HepG2 (cell line): Measurements from ENCODE around the gene POU2F1. TPM values are rescaled to one million over a fixed set of nuclear protein-coding genes. Genes with fewer than 3 reads are reported as not detected.

Experiments
- ATAC-seq: fragments of 200-7000 bp; cut with Tn5 transposase; 3 replicates; pipeline ENCODE4 v1.9.1; 2020; ENCODE audit warnings: mild to moderate bottlenecking, moderate library complexity
- BruUV-seq: library from RNA; stranded (reverse); fragments of 400-500 nt; replicated peaks from 2 replicates; lab custom pipeline; 2021; lab: Mats Ljungman, UMichigan
- CTCF ChIA-PET: fragments of 300-600 bp; formaldehyde crosslinking; extraction: SDS; loops from one replicate; lab custom pipeline; 2021; ENCODE audit warnings: low total read pairs, inconsistent platforms, low intra/inter-chr PET ratio; lab: Yijun Ruan, JAX
- POLR2A ChIA-PET: fragments of 350-600 bp; sonication (Branson Sonifier 250); formaldehyde crosslinking; loops from one replicate; lab custom pipeline; 2020; ENCODE audit warnings: antibody characterized with exemption, inconsistent platforms; lab: Yijun Ruan, JAX
- DNase-seq: peaks from one replicate; pipeline ENCODE4 v3.0.0-alpha.2; 2015; ENCODE audit warnings: low spot score
- FAIRE-seq: peaks from 3 replicates; lab custom pipeline; 2011; peaks lifted over from hg19 to GRCh38; lab: Jason Lieb, UNC
- H2AFZ ChIP-seq: one replicate; pipeline ENCODE4 v1.6.1; 2011; ENCODE audit warnings: low read length, inconsistent platforms
- H3K27ac ChIP-seq: fragments of 300-600 bp; 3 replicates; pipeline ENCODE4 v1.8.0; 2011; ENCODE audit warnings: mixed run types, mild to moderate bottlenecking, mixed read lengths, low read length, inconsistent platforms; ENCODE audit not compliant: insufficient read depth; ENCODE audit errors: extremely low read length
- H3K27me3 ChIP-seq, 2 experiments: fragments of 200-600 bp in 1 of 2; 2 replicates in 1 of 2; 3 replicates in 1 of 2; pipeline versions ENCODE4 v1.6.0 to v1.8.0; 2011; ENCODE audit warnings: low read length in 2 of 2, mild to moderate bottlenecking in 2 of 2, moderate library complexity in 2 of 2, inconsistent platforms in 1 of 2; ENCODE audit not compliant: insufficient read depth in 2 of 2, control insufficient read depth in 1 of 2
- H3K36me3 ChIP-seq, 2 experiments: fragments of 200-600 bp in 1 of 2; replicated peaks in 1 of 2; 2 replicates in 1 of 2; 3 replicates in 1 of 2; pipeline versions ENCODE4 v1.5.1 to v1.8.0; 2011; ENCODE audit warnings: low read length in 2 of 2, inconsistent platforms in 1 of 2; ENCODE audit not compliant: insufficient read depth in 2 of 2, control insufficient read depth in 1 of 2
- H3K4me1 ChIP-seq: 2 replicates; pipeline ENCODE4 v1.5.1; 2012; ENCODE audit warnings: low read length, inconsistent platforms; ENCODE audit not compliant: insufficient read depth
- H3K4me2 ChIP-seq: 2 replicates; pipeline ENCODE4 v1.6.0; 2011; ENCODE audit warnings: low read depth, low read length, inconsistent platforms
- H3K4me3 ChIP-seq, 3 experiments: fragments of 200-600 bp in 1 of 3; sonication (generic), shearing (Covaris generic) in 1 of 3; replicated peaks in 1 of 3; 2 replicates each; pipeline ENCODE4 v1.5.1; 2011 to 2016; ENCODE audit warnings: low read length in 3 of 3, inconsistent platforms in 2 of 3, low read depth in 2 of 3, mild to moderate bottlenecking in 2 of 3, control low read depth in 1 of 3, mixed read lengths in 1 of 3; ENCODE audit not compliant: insufficient read depth in 1 of 3
- H3K79me2 ChIP-seq: one replicate; pipeline ENCODE4 v1.6.1; 2011; ENCODE audit warnings: low read length, inconsistent platforms; ENCODE audit not compliant: insufficient read depth
- H3K9ac ChIP-seq: 2 replicates; pipeline ENCODE4 v1.6.0; 2011; ENCODE audit warnings: mild to moderate bottlenecking, low read depth, low read length, inconsistent platforms; ENCODE audit not compliant: insufficient read depth
- H3K9me3 ChIP-seq: 2 replicates; pipeline ENCODE4 v1.5.1; 2012; ENCODE audit warnings: mild to moderate bottlenecking, low read length
- H4K20me1 ChIP-seq: 2 replicates; pipeline ENCODE4 v1.6.0; 2011; ENCODE audit warnings: inconsistent platforms, mild to moderate bottlenecking, low read length, moderate library complexity; ENCODE audit not compliant: insufficient read depth
- EHMT2 ChIP-seq: fragments of 200-600 bp; sonication (generic); IDR thresholded peaks from 2 replicates; pipeline ENCODE4 v1.7.0; 2017; ENCODE audit warnings: antibody characterized with exemption, low read depth, low read length, borderline replicate concordance
- HNRNPH1 ChIP-seq: fragments of 200-400 bp; formaldehyde crosslinking; optimal IDR thresholded peaks from 2 replicates; pipeline ENCODE3; 2017; ENCODE audit warnings: mild to moderate bottlenecking, low read depth, low read length
- ZNF142 ChIP-seq: sonication (generic); formaldehyde crosslinking; IDR thresholded peaks from 2 replicates; pipeline ENCODE4 v1.4.0; 2020; ENCODE audit warnings: missing genetic modification reagents
- WGBS: methylation state at CpG from one replicate; pipeline ENCODE4 v1.1.6; 2017; ENCODE audit warnings: low lambda C conversion rate; 5-methylcytosine and 5-hydroxymethylcytosine counted together
- in situ Hi-C: cut with HindIII; loops from 2 replicates; pipeline ENCODE4 v1.10.0; 2017; ENCODE audit warnings: low pct_unique_long_range_greater_than_20kb; ENCODE audit not compliant: extremely low pct_ligation_motif_present
- intact Hi-C: fragments of 100-400 bp; cut with micrococcal nuclease; formaldehyde crosslinking; loops from one replicate; pipeline ENCODE4 v1.10.0; 2022; ENCODE audit not compliant: unreplicated experiment
- polyA plus RNA-seq, 8 experiments: library from polyadenylated mRNA; depleted of rRNA in 3 of 8; stranded (reverse) in 7 of 8; unstranded in 1 of 8; fragments of >200 nt; fragmentation: Illumina TruSeq in 4 of 8; extraction: Trizol in 4 of 8; gene quantifications; 2 replicates each; pipeline versions ENCODE4 v1.2.1 to v1.2.3, GENCODE V29; 2011 to 2016; ENCODE audit warnings: low read depth in 4 of 8, missing spikeins in 1 of 8, mixed read lengths in 1 of 8; ENCODE audit not compliant: insufficient read depth in 1 of 8
- total RNA-seq, 5 experiments: library from RNA; depleted of rRNA; stranded (reverse); fragments of >200 nt; fragmentation: Illumina TruSeq; extraction: Trizol; gene quantifications; 2 replicates each; pipeline ENCODE4 v1.2.3, GENCODE V29; 2016; ENCODE audit warnings: low read depth in 1 of 5

Gene POU2F1
- total and polyA plus RNA-seq, 2 of the 13 experiments (the other 11 are each of a cell fraction or from before 2014, with no cell fraction given): 10.2 to 13.0 TPM

- no peak for TF ChIP-seq ZNF142
- TF ChIP-seq, all 625 proteins: peak for 0
Measured at GRCh38 chr1:167456926-167457325, 236.2 kb downstream of the POU2F1 start (continued).

GRCh38 chr1:167457936-167458584, 237.4 kb downstream of the POU2F1 start:
- DNase-seq: no peak
- H3K36me3 ChIP-seq: no peaks in the 10 kb centered on the region
- no peak for FAIRE-seq
- no peaks in the 10 kb centered on the region for H3K9me3 ChIP-seq
- no peak overlapping the region for H3K27ac ChIP-seq
- H3K4me2 ChIP-seq: no peak overlapping the region
- peaks cover 7 to 59% of the 10 kb centered on the region in 2 experiments for H3K27me3 ChIP-seq
- H3K4me1 ChIP-seq: peaks cover 6% of the 10 kb centered on the region
- in situ Hi-C loops (no loop called here), intact Hi-C loops (loop anchor here (5.0 kb wide), 1 partner anchor 391 kb away; no protein-coding TSS in a partner anchor)
- ChIA-PET CTCF (no interaction called here), POLR2A (no interaction called here)
- no peak overlapping the region for H3K9ac ChIP-seq
- no peak for ATAC-seq
- H3K4me3 ChIP-seq: no peak overlapping the region
- H2AFZ ChIP-seq: no peak overlapping the region
- H4K20me1 ChIP-seq: no peaks in the 10 kb centered on the region
- BruUV-seq: no TSS peak
- TF ChIP-seq EHMT2 (no peak), HNRNPH1 (no peak)
- 41% methylated on average over 9 of the region's 11 CpGs for WGBS
- H3K79me2 ChIP-seq: no peaks in the 10 kb centered on the region
